Ishikawa (cell line): ENCODE measurements around the gene PDCD1LG2.

Experiments
- CEBPB ChIP-seq: IDR thresholded peaks from 2 replicates; pipeline ENCODE4 v1.6.1; 2012
- CREB1 ChIP-seq: IDR thresholded peaks from 2 replicates; pipeline ENCODE4 v1.6.1; 2012; ENCODE audit warnings: low read depth
- EGR1 ChIP-seq: IDR thresholded peaks from 2 replicates; pipeline ENCODE4 v1.6.1; 2012
- EP300 ChIP-seq: IDR thresholded peaks from 2 replicates; pipeline ENCODE4 v1.6.1; 2012; ENCODE audit warnings: borderline replicate concordance
- FOXM1 ChIP-seq: IDR thresholded peaks from 2 replicates; pipeline ENCODE4 v1.6.1; 2012; ENCODE audit warnings: low read depth, borderline replicate concordance
- MAX ChIP-seq: IDR thresholded peaks from 2 replicates; pipeline ENCODE4 v1.6.1; 2012
- NFIC ChIP-seq: IDR thresholded peaks from 2 replicates; pipeline ENCODE4 v1.6.1; 2012
- RAD21 ChIP-seq: IDR thresholded peaks from 2 replicates; pipeline ENCODE4 v1.6.1; 2012; ENCODE audit warnings: low read depth
- REST ChIP-seq: IDR thresholded peaks from 2 replicates; pipeline ENCODE4 v1.6.1; 2012; ENCODE audit warnings: low read depth, mild to moderate bottlenecking
- TAF1 ChIP-seq: IDR thresholded peaks from 2 replicates; pipeline ENCODE4 v1.6.1; 2012; ENCODE audit warnings: low read depth, mild to moderate bottlenecking
- TCF12 ChIP-seq: IDR thresholded peaks from 2 replicates; pipeline ENCODE4 v1.6.1; 2012; ENCODE audit warnings: low read depth
- TEAD4 ChIP-seq: IDR thresholded peaks from 2 replicates; pipeline ENCODE4 v1.6.1; 2012
- YY1 ChIP-seq: IDR thresholded peaks from 2 replicates; pipeline ENCODE4 v1.6.1; 2012; ENCODE audit warnings: low read depth
- ZBTB7A ChIP-seq: IDR thresholded peaks from 2 replicates; pipeline ENCODE4 v1.6.1; 2012; ENCODE audit warnings: low read depth
- TF ChIP-seq, protein P1 (sequence below): IDR thresholded peaks from 2 replicates; pipeline ENCODE4 v1.6.1; 2012

PDCD1LG2 gene

GRCh38 chr9:5549658-5550650 is 39.6 kb downstream of the PDCD1LG2 start:
- no peak for TF ChIP-seq TCF12
- TF ChIP-seq YY1 = no peak
- no peak for TF ChIP-seq RAD21
- TF ChIP-seq TAF1 = no peak
- TF ChIP-seq TEAD4 = no peak
- no peak for TF ChIP-seq FOXM1
- TF ChIP-seq REST = no peak
- TF ChIP-seq CEBPB = no peak
- TF ChIP-seq NFIC = no peak
- no peak for TF ChIP-seq ZBTB7A
- no peak for TF ChIP-seq CREB1
- no peak for TF ChIP-seq EP300
- no peak for TF ChIP-seq EGR1
- no peak for TF ChIP-seq MAX
- TF ChIP-seq, protein P1, sequence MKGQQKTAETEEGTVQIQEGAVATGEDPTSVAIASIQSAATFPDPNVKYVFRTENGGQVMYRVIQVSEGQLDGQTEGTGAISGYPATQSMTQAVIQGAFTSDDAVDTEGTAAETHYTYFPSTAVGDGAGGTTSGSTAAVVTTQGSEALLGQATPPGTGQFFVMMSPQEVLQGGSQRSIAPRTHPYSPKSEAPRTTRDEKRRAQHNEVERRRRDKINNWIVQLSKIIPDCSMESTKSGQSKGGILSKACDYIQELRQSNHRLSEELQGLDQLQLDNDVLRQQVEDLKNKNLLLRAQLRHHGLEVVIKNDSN = no peak

GRCh38 chr9:5551368-5552150 is 41.2 kb downstream of the PDCD1LG2 start:
- no peak for TF ChIP-seq CREB1
- TF ChIP-seq EP300 = no peak
- no peak for TF ChIP-seq YY1
- TF ChIP-seq TCF12 = no peak
- no peak for TF ChIP-seq EGR1

DNA sequence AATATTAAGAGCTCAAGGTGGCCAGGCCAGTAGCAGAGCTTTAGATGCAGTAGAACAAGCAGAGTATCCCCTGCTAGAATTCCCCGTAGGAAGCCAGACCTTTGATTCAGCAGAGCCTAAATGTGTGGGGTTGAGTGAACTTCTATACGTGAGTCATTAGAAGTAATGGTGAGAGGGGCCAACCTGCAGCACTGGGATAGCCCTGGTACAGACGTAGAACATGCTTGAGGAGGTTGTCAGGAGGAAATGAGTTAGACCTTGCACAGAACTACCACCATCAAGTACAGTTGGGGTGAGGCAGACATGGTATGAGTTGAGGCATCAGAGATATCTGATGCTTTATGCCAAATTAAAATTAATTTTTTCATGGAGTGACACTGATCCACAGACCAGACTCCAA is 42.0 kb downstream of the PDCD1LG2 start:
- no peak for TF ChIP-seq TEAD4
- no peak for TF ChIP-seq FOXM1
- TF ChIP-seq NFIC = no peak
- TF ChIP-seq EP300 = no peak
- no peak for TF ChIP-seq TAF1
- TF ChIP-seq REST = no peak
- no peak for TF ChIP-seq MAX
- no peak for TF ChIP-seq RAD21
- TF ChIP-seq, protein P1 = no peak
- TF ChIP-seq CREB1 = no peak
- TF ChIP-seq CEBPB = no peak
- TF ChIP-seq TCF12 = no peak

GRCh38 chr9:5553211-5553610 is 42.9 kb downstream of the PDCD1LG2 start:
- TF ChIP-seq EP300 (no peak), CEBPB (no peak), TEAD4 (no peak), REST (no peak), NFIC (no peak), EGR1 (no peak), MAX (no peak), ZBTB7A (no peak), CREB1 (no peak)
- TF ChIP-seq, protein P1 = no peak
